Esophagus squamous epithelium (tissue), 5 donors: Measurements from ENCODE around the gene BRPF3. TPM values are rescaled to one million over a fixed set of nuclear protein-coding genes. Genes with fewer than 3 reads are reported as not detected.

Experiments used
- DNase-seq: peaks from one replicate; lab custom pipeline; 2025; lab: John Stamatoyannopoulos, UW
- H3K27ac ChIP-seq, 4 donors: fragments of 200-600 bp; sonication (generic); one replicate each; pipeline ENCODE4 v1.5.1; 2016 to 2019; ENCODE audit warnings: mild to moderate bottlenecking in 1 of 4
- H3K27me3 ChIP-seq, 4 donors: fragments of 200-600 bp; sonication (generic); 1 replicate in 3 of 4; 2 replicates in 1 of 4; pipeline versions ENCODE4 v1.5.1 to v1.6.0; 2017 to 2021; ENCODE audit warnings: antibody characterized with exemption in 1 of 4
- H3K36me3 ChIP-seq, 3 donors: fragments of 200-600 bp; sonication (generic); one replicate each; pipeline ENCODE4 v1.5.1; 2016 to 2019
- H3K4me1 ChIP-seq, 3 donors: fragments of 200-600 bp; sonication (generic); one replicate each; pipeline ENCODE4 v1.5.1; 2017 to 2019
- H3K4me3 ChIP-seq, 4 donors: fragments of 200-600 bp; sonication (generic); 1 replicate in 3 of 4; 2 replicates in 1 of 4; pipeline ENCODE4 v1.5.1; 2016 to 2019; ENCODE audit warnings: mild to moderate bottlenecking in 2 of 4, moderate library complexity in 1 of 4
- H3K9me3 ChIP-seq, 3 donors: fragments of 200-600 bp; sonication (generic); one replicate each; pipeline ENCODE4 v1.5.1; 2016 to 2019
- POLR2A ChIP-seq, 4 donors: fragments of 450-650 bp; IDR thresholded peaks; one replicate each; pipeline ENCODE4 v1.6.1; 2017; ENCODE audit warnings: antibody characterized with exemption in 4 of 4, mild to moderate bottlenecking in 4 of 4, moderate library complexity in 3 of 4
- WGBS, 2 donors: methylation state at CpG; one replicate each; pipeline ENCODE4 v1.1.5; 2018; 5-methylcytosine and 5-hydroxymethylcytosine counted together
- intact Hi-C: fragments of 100-400 bp; cut with DNase I; formaldehyde crosslinking; loops from one replicate; pipeline ENCODE4 v1.15.0; 2022
- total RNA-seq, 4 donors: library from RNA; depleted of rRNA; stranded (reverse); fragments of >200 nt; gene quantifications; one replicate each; pipeline ENCODE4 v1.1.0, GENCODE V29; 2016
- TF ChIP-seq, protein P1 (sequence below), 6 experiments: fragments of 450-650 bp in 4 of 6; fragments of 200-600 bp in 2 of 6; sonication (generic) in 2 of 6; IDR thresholded peaks; one replicate each; pipeline ENCODE4 v1.5.1; 2016 to 2019; ENCODE audit warnings: antibody characterized with exemption in 6 of 6, mild to moderate bottlenecking in 4 of 6, moderate library complexity in 4 of 6
- donor health status: DM: yes; HTN: yes; CAD: no.

BRPF3 gene
- total RNA-seq, 4 donors from 2014 or later, result 6.3 to 16.8 (median 9.9) TPM

DNA sequence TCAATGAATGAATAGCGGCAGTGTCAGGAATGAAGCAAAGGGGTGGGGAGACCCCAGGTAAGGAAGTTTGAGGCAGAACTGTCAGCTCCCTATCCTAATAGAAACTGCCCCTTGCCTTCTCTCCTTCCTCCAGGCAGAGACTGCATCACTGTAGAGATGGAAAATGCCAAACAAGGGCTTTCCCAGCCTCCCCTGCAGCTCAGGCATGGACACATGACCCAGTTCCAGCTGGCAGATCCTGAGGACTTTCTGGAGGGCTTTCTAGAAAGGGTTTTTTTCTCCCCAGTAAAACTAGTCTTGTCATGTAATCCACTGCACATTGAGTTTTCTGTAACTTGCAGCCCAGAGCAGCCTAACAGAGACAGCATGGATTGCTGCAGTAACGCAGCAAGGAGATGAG is 55.5 kb downstream of the BRPF3 start:
- Histone ChIP-seq H3K4me1 (peaks cover 0 to 20% (median 0%) of the 10 kb centered on the region in 3 donors), H3K9me3 (peaks cover 0 to 4% (median 0%) of the 10 kb centered on the region in 3 donors), H3K27ac (no peak overlapping the region), H3K36me3 (no peaks in the 10 kb centered on the region), H3K4me3 (no peak overlapping the region), H3K27me3 (no peaks in the 10 kb centered on the region)
- DNase-seq, result no peak
- no peak for TF ChIP-seq POLR2A (IDR thresholded peaks at IDR 0.05)
- TF ChIP-seq, protein P1, sequence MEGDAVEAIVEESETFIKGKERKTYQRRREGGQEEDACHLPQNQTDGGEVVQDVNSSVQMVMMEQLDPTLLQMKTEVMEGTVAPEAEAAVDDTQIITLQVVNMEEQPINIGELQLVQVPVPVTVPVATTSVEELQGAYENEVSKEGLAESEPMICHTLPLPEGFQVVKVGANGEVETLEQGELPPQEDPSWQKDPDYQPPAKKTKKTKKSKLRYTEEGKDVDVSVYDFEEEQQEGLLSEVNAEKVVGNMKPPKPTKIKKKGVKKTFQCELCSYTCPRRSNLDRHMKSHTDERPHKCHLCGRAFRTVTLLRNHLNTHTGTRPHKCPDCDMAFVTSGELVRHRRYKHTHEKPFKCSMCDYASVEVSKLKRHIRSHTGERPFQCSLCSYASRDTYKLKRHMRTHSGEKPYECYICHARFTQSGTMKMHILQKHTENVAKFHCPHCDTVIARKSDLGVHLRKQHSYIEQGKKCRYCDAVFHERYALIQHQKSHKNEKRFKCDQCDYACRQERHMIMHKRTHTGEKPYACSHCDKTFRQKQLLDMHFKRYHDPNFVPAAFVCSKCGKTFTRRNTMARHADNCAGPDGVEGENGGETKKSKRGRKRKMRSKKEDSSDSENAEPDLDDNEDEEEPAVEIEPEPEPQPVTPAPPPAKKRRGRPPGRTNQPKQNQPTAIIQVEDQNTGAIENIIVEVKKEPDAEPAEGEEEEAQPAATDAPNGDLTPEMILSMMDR (IDR thresholded peaks at IDR 0.05), result no peak
- intact Hi-C loops, result no loop called here
- WGBS, 2 donors, result 87 to 95% methylated on average over 1 to 2 of the region's 2 CpGs

DNA sequence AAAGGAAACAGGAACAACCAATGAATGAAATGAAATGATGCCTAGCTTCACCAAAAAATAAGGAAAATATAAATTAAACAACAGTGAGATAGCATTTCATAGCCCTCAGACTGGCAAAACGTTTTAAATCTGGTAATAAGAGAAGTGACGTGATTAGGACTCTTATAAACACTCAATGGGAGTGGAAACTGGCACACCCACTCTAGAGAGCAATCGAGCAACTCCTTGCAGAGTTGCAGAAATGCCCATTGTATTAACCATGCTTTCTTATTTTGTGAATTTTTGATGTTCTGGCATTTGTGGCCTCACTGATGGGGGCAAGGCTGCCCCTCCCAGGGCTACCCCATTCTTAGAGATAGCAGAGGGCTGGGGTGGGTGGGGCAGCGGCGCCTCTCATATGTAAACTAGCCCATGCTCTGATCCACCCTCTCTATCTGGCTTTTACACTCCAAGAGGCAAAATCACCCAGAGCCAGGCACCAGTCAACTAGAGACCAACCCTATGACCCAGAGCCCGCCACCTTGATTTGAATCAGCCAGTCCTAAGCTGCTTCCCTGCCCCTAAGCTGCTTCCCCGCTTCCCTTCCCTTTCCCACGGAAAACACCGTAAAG is 67.0 kb downstream of the BRPF3 start:
- peaks cover 0 to 5% (median 0%) of the 10 kb centered on the region in 4 donors for H3K27me3 ChIP-seq
- H3K9me3 ChIP-seq, result peaks cover 0 to 9% (median 0%) of the 10 kb centered on the region in 3 donors
- TF ChIP-seq, protein P1 (IDR thresholded peaks at IDR 0.05), result no peak
- no peak for TF ChIP-seq POLR2A (IDR thresholded peaks at IDR 0.05)
- no peaks in the 10 kb centered on the region for H3K36me3 ChIP-seq
- intact Hi-C loops, result no loop called here
- WGBS, 2 donors, result 74 to 76% methylated on average over 9 of the region's 9 CpGs
- DNase-seq, result no peak
- no peak overlapping the region for H3K4me3 ChIP-seq
- H3K27ac ChIP-seq, result no peak overlapping the region
- peaks cover under 1 to 11% (median 5%) of the 10 kb centered on the region in 3 donors for H3K4me1 ChIP-seq

DNA sequence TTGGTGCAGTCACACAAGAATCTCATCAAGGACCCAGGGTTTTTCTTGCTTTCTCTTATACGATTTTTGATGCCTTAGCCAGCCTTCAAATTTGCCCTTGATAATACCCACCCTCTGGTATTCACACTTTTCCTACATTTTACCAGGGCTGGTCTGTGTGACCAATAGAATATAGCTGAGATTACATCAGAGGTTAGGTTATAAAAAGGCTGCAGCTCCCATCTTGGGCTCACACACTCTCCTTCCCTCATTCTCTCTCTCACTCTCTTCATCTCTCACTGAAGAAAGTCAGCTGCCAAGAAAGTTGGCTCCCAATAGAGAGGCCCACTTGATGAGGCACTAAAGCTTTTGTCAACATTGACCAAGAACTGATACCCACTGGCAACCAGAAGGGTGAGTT is 69.2 kb downstream of the BRPF3 start:
- H3K4me1 ChIP-seq, result peaks cover 3 to 32% (median 7%) of the 10 kb centered on the region in 3 donors
- peaks cover 0 to 9% (median 0%) of the 10 kb centered on the region in 3 donors for H3K9me3 ChIP-seq
- no peak overlapping the region for H3K27ac ChIP-seq
- DNase-seq, result no peak
- H3K27me3 ChIP-seq, result peaks cover 0 to 12% (median 0%) of the 10 kb centered on the region in 4 donors
- WGBS, 2 donors, result 73 to 81% methylated on average over 1 of the region's 1 CpG
- no peaks in the 10 kb centered on the region for H3K36me3 ChIP-seq
- H3K4me3 ChIP-seq, result no peak overlapping the region
- TF ChIP-seq, protein P1 (IDR thresholded peaks at IDR 0.05), result no peak
- no peak for TF ChIP-seq POLR2A (IDR thresholded peaks at IDR 0.05)
- intact Hi-C loops, result no loop called here

DNA sequence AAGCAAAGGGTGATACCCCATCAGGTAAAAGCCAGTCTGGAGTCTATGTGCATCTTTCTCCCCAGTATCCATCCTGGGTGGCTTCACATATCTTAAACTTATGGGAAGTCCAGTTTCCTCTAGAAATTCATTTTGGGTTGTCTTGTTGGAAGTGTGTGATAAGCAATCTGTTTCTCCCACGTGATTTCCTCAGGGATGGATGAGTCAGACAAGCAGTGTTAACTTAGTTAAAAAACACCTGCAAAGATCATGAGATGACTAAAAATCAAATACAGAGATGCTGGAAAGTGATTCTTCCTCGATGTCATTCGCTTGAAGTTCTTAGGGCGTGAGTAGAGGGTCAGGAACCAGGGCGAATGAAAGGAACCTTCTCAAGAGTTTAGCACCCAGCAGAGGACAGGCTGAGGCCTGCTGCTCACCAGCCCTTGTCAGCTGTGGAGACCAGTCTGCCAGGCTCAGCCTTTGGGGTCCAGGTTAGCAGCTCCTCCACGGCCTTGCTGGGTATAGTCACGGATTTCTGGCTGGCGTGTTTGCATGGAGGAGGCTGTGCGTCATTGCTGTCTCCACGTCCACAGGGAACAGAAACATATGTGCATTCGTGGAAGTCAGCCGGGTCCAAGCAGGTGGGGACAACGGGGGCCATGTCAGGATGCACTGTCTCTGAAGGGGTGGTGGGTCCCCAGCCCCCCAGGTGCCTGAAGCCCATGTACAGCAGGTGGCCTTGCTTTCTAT is 70.5 kb downstream of the BRPF3 start:
- 83 to 84% methylated on average over 12 to 13 of the region's 13 CpGs for WGBS, 2 donors
- Histone ChIP-seq H3K4me1 (peaks cover 3 to 32% (median 7%) of the 10 kb centered on the region in 3 donors), H3K36me3 (no peaks in the 10 kb centered on the region), H3K27me3 (peaks cover 0 to 19% (median 0%) of the 10 kb centered on the region in 4 donors), H3K27ac (no peak overlapping the region), H3K9me3 (peaks cover 0 to 9% (median 0%) of the 10 kb centered on the region in 3 donors), H3K4me3 (no peak overlapping the region)
- DNase-seq, result no peak
- intact Hi-C loops, result no loop called here
- TF ChIP-seq, protein P1 (IDR thresholded peaks at IDR 0.05), result no peak
- TF ChIP-seq POLR2A (IDR thresholded peaks at IDR 0.05), result no peak
